ENCODE measurements around the gene NPHP4. TPM values are rescaled to one million over a fixed set of nuclear protein-coding genes. Genes with fewer than 3 reads are reported as not detected.
A peak's percentile ranks its signal among the peaks of the same experiment; 100 is the strongest.

Gene NPHP4
- polyA plus RNA-seq, 3 donors from 2014 or later, result 0.59 to 1.4 (median 1.00) TPM

- no peak overlapping the region for H3K27ac Mint-ChIP-seq
- DNase-seq, result no peak
- H3K9me3 Mint-ChIP-seq, result no peaks in the 10 kb centered on the region
- H3K27me3 Mint-ChIP-seq (ENCODE audit: low read depth in 3 of 3), result peaks cover 5 to 13% (median 6%) of the 10 kb centered on the region in 3 donors
- H3K4me1 Mint-ChIP-seq, result peaks cover 50 to 56% of the 10 kb centered on the region in 2 donors
- H3K4me3 Mint-ChIP-seq, result no peak overlapping the region
- H3K36me3 Mint-ChIP-seq, result peaks cover 0 to 7% (median 0%) of the 10 kb centered on the region in 3 donors
Observed at GRCh38 chr1:5997316-5997715, 5.1 kb upstream of the NPHP4 start.

- Mint-ChIP-seq H3K4me3 (no peak overlapping the region), H3K27ac (no peak overlapping the region), H3K36me3 (peaks cover 0 to 7% (median 0%) of the 10 kb centered on the region in 3 donors), H3K9me3 (no peaks in the 10 kb centered on the region), H3K27me3 (ENCODE audit: low read depth in 3 of 3) (peaks cover 5 to 14% (median 7%) of the 10 kb centered on the region in 3 donors), H3K4me1 (peaks cover 44 to 51% of the 10 kb centered on the region in 2 donors)
- DNase-seq, result no peak
Observed at GRCh38 chr1:5996641-5997270, 4.5 kb upstream of the NPHP4 start.

- H3K4me1 Mint-ChIP-seq, result peaks cover 44 to 53% of the 10 kb centered on the region in 2 donors
- H3K9me3 Mint-ChIP-seq, result no peaks in the 10 kb centered on the region
- H3K36me3 Mint-ChIP-seq, result peaks cover 0 to 7% (median 0%) of the 10 kb centered on the region in 3 donors
- H3K27ac Mint-ChIP-seq, result peak overlapping the region in 2 of 6 donors; percentile 23 to 45
- H3K27me3 Mint-ChIP-seq (ENCODE audit: low read depth in 3 of 3), result peaks cover 5 to 17% (median 9%) of the 10 kb centered on the region in 3 donors
- DNase-seq, result no peak
- peak overlapping the region in 3 of 5 donors; percentile 30 to 39 (median 35) for H3K4me3 Mint-ChIP-seq
Observed at GRCh38 chr1:5995871-5996630, 3.8 kb upstream of the NPHP4 start.

GRCh38 chr1:5994713-5995621 is 2.7 kb upstream of the NPHP4 start:
- Mint-ChIP-seq H3K27ac (peak overlapping the region; percentile 84 to 98 (median 96)), H3K4me3 (peak overlapping the region; percentile 91 to 98 (median 97)), H3K36me3 (peaks cover 0 to 7% (median 0%) of the 10 kb centered on the region in 3 donors), H3K4me1 (peaks cover 44 to 54% of the 10 kb centered on the region in 2 donors), H3K9me3 (no peaks in the 10 kb centered on the region), H3K27me3 (ENCODE audit: low read depth in 3 of 3) (peaks cover 5 to 20% (median 9%) of the 10 kb centered on the region in 3 donors)
- DNase-seq, result peak; percentile 66 to 69 (median 67)

- H3K27me3 Mint-ChIP-seq (ENCODE audit: low read depth in 3 of 3), result peaks cover 5 to 20% (median 9%) of the 10 kb centered on the region in 3 donors
- H3K4me3 Mint-ChIP-seq, result peak overlapping the region; percentile 91 to 98 (median 97)
- H3K4me1 Mint-ChIP-seq, result peaks cover 41 to 49% of the 10 kb centered on the region in 2 donors
- H3K36me3 Mint-ChIP-seq, result peaks cover 0 to 7% (median 0%) of the 10 kb centered on the region in 3 donors
- no peaks in the 10 kb centered on the region for H3K9me3 Mint-ChIP-seq
- no peak for DNase-seq
- H3K27ac Mint-ChIP-seq, result peak overlapping the region; percentile 84 to 98 (median 96)
Observed at GRCh38 chr1:5993556-5994491, 1.6 kb upstream of the NPHP4 start.

- no peaks in the 10 kb centered on the region for H3K9me3 Mint-ChIP-seq
- H3K4me3 Mint-ChIP-seq, result peak overlapping the region; percentile 91 to 98 (median 97)
- peaks cover 5 to 20% (median 9%) of the 10 kb centered on the region in 3 donors for H3K27me3 Mint-ChIP-seq (ENCODE audit: low read depth in 3 of 3)
- H3K27ac Mint-ChIP-seq, result peak overlapping the region; percentile 89 to 98 (median 96)
- peaks cover 0 to 6% (median 0%) of the 10 kb centered on the region in 3 donors for H3K36me3 Mint-ChIP-seq
- no peak for DNase-seq
- peaks cover 39 to 41% of the 10 kb centered on the region in 2 donors for H3K4me1 Mint-ChIP-seq
Observed at GRCh38 chr1:5992814-5993555, 760 bp upstream of the NPHP4 start.

GRCh38 chr1:5991381-5992025 is 722 bp downstream of the NPHP4 start:
- H3K4me1 Mint-ChIP-seq, result peaks cover 33% of the 10 kb centered on the region in 2 donors
- peak overlapping the region; percentile 86 to 98 (median 91) for H3K4me3 Mint-ChIP-seq
- H3K9me3 Mint-ChIP-seq, result no peaks in the 10 kb centered on the region
- peak; percentile 41 to 56 (median 43) for DNase-seq
- peaks cover 5 to 20% (median 9%) of the 10 kb centered on the region in 3 donors for H3K27me3 Mint-ChIP-seq (ENCODE audit: low read depth in 3 of 3)
- no peaks in the 10 kb centered on the region for H3K36me3 Mint-ChIP-seq
- peak overlapping the region; percentile 85 to 97 (median 90) for H3K27ac Mint-ChIP-seq

- no peaks in the 10 kb centered on the region for H3K9me3 Mint-ChIP-seq
- H3K36me3 Mint-ChIP-seq, result no peaks in the 10 kb centered on the region
- peaks cover 33% of the 10 kb centered on the region in 2 donors for H3K4me1 Mint-ChIP-seq
- H3K27me3 Mint-ChIP-seq (ENCODE audit: low read depth in 3 of 3), result peaks cover 5 to 20% (median 9%) of the 10 kb centered on the region in 3 donors
- DNase-seq, result no peak
- H3K4me3 Mint-ChIP-seq, result peak overlapping the region; percentile 86 to 96 (median 90)
- peak overlapping the region; percentile 82 to 97 (median 90) for H3K27ac Mint-ChIP-seq
Observed at GRCh38 chr1:5990913-5991312, 1.3 kb downstream of the NPHP4 start.

GRCh38 chr1:5989731-5990271 is 2.4 kb downstream of the NPHP4 start:
- DNase-seq, result no peak
- peaks cover 27 to 30% of the 10 kb centered on the region in 2 donors for H3K4me1 Mint-ChIP-seq
- no peaks in the 10 kb centered on the region for H3K9me3 Mint-ChIP-seq
- no peaks in the 10 kb centered on the region for H3K36me3 Mint-ChIP-seq
- peak overlapping the region in 1 of 5 donors; percentile 87 for H3K4me3 Mint-ChIP-seq
- H3K27ac Mint-ChIP-seq, result no peak overlapping the region
- peaks cover 5 to 20% (median 9%) of the 10 kb centered on the region in 3 donors for H3K27me3 Mint-ChIP-seq (ENCODE audit: low read depth in 3 of 3)

GRCh38 chr1:5989286-5989605 is 3.0 kb downstream of the NPHP4 start:
- H3K36me3 Mint-ChIP-seq, result no peaks in the 10 kb centered on the region
- H3K27ac Mint-ChIP-seq, result no peak overlapping the region
- H3K4me1 Mint-ChIP-seq, result peaks cover 22 to 25% of the 10 kb centered on the region in 2 donors
- no peak for DNase-seq
- no peak overlapping the region for H3K4me3 Mint-ChIP-seq
- H3K27me3 Mint-ChIP-seq (ENCODE audit: low read depth in 3 of 3), result peaks cover 5 to 18% (median 7%) of the 10 kb centered on the region in 3 donors
- no peaks in the 10 kb centered on the region for H3K9me3 Mint-ChIP-seq

GRCh38 chr1:5988596-5989285 is 3.5 kb downstream of the NPHP4 start:
- peak overlapping the region in 2 of 5 donors; percentile 12 to 27 for H3K4me3 Mint-ChIP-seq
- no peak for DNase-seq
- no peak overlapping the region for H3K27ac Mint-ChIP-seq
- no peaks in the 10 kb centered on the region for H3K9me3 Mint-ChIP-seq
- H3K27me3 Mint-ChIP-seq (ENCODE audit: low read depth in 3 of 3), result peaks cover 5 to 18% (median 7%) of the 10 kb centered on the region in 3 donors
- H3K36me3 Mint-ChIP-seq, result no peaks in the 10 kb centered on the region
- peaks cover 17 to 19% of the 10 kb centered on the region in 2 donors for H3K4me1 Mint-ChIP-seq

Data from immature natural killer cell (primary cell).